Muscle layer of colon (tissue), 2 donors: ENCODE measurements around the gene PTRH1.

Experiments used
- H3K27ac ChIP-seq: one replicate; pipeline ENCODE4 v1.7.0; 2013; ENCODE audit warnings: low read depth, mild to moderate bottlenecking, low read length, moderate library complexity
- H3K27me3 ChIP-seq, 2 donors: one replicate each; pipeline ENCODE4 v1.7.0; 2013; ENCODE audit warnings: low read length in 2 of 2, mild to moderate bottlenecking in 2 of 2; ENCODE audit not compliant: insufficient read depth in 2 of 2, control insufficient read depth in 1 of 2
- H3K36me3 ChIP-seq: one replicate; pipeline ENCODE4 v1.7.0; 2013; ENCODE audit warnings: mild to moderate bottlenecking, low read length; ENCODE audit not compliant: insufficient read depth
- H3K4me1 ChIP-seq: one replicate; pipeline ENCODE4 v1.7.0; 2013; ENCODE audit warnings: mild to moderate bottlenecking, low read length; ENCODE audit not compliant: insufficient read depth
- H3K4me3 ChIP-seq, 2 donors: one replicate each; pipeline ENCODE4 v1.7.0; 2013; ENCODE audit warnings: low read length in 2 of 2, low read depth in 1 of 2, mild to moderate bottlenecking in 1 of 2, moderate library complexity in 1 of 2
- H3K9ac ChIP-seq: one replicate; pipeline ENCODE4 v1.7.0; 2013; ENCODE audit warnings: low read length
- H3K9me3 ChIP-seq: one replicate; pipeline ENCODE4 v1.7.0; 2013; ENCODE audit warnings: mild to moderate bottlenecking, low read length
- donor health status: abdominal sarcoma.
- donor health status: Adenocarcinoma of cecum.

PTRH1 gene

GRCh38 chr9:127686461-127687393 is 28.7 kb downstream of the PTRH1 start:
- no peak overlapping the region for H3K27ac ChIP-seq
- no peaks in the 10 kb centered on the region for H3K27me3 ChIP-seq
- peaks cover 47% of the 10 kb centered on the region for H3K36me3 ChIP-seq
- H3K9me3 ChIP-seq = no peaks in the 10 kb centered on the region
- H3K4me3 ChIP-seq = no peak overlapping the region
- H3K9ac ChIP-seq = no peak overlapping the region
- H3K4me1 ChIP-seq = no peaks in the 10 kb centered on the region

- no peak overlapping the region for H3K9ac ChIP-seq
- H3K9me3 ChIP-seq = no peaks in the 10 kb centered on the region
- H3K27me3 ChIP-seq = no peaks in the 10 kb centered on the region
- H3K27ac ChIP-seq = no peak overlapping the region
- no peak overlapping the region for H3K4me3 ChIP-seq
- peaks cover 65% of the 10 kb centered on the region for H3K36me3 ChIP-seq
- H3K4me1 ChIP-seq = no peaks in the 10 kb centered on the region
These were observed 30.9 kb downstream of the PTRH1 start for GRCh38 chr9:127684576-127684975.

GRCh38 chr9:127683723-127684122 is 31.7 kb downstream of the PTRH1 start:
- Histone ChIP-seq H3K4me1 (no peaks in the 10 kb centered on the region), H3K36me3 (peaks cover 72% of the 10 kb centered on the region), H3K27ac (no peak overlapping the region), H3K4me3 (no peak overlapping the region), H3K9me3 (no peaks in the 10 kb centered on the region), H3K9ac (no peak overlapping the region), H3K27me3 (no peaks in the 10 kb centered on the region)

GRCh38 chr9:127682351-127683136 is 32.9 kb downstream of the PTRH1 start:
- H3K9me3 ChIP-seq = no peaks in the 10 kb centered on the region
- no peak overlapping the region for H3K4me3 ChIP-seq
- no peak overlapping the region for H3K27ac ChIP-seq
- H3K27me3 ChIP-seq = no peaks in the 10 kb centered on the region
- no peaks in the 10 kb centered on the region for H3K4me1 ChIP-seq
- H3K36me3 ChIP-seq = peaks cover 79% of the 10 kb centered on the region
- no peak overlapping the region for H3K9ac ChIP-seq

GRCh38 chr9:127680846-127681245 is 34.6 kb downstream of the PTRH1 start:
- peaks cover 77% of the 10 kb centered on the region for H3K36me3 ChIP-seq
- no peaks in the 10 kb centered on the region for H3K27me3 ChIP-seq
- no peak overlapping the region for H3K9ac ChIP-seq
- H3K9me3 ChIP-seq = no peaks in the 10 kb centered on the region
- no peak overlapping the region for H3K4me3 ChIP-seq
- H3K4me1 ChIP-seq = no peaks in the 10 kb centered on the region
- no peak overlapping the region for H3K27ac ChIP-seq

DNA sequence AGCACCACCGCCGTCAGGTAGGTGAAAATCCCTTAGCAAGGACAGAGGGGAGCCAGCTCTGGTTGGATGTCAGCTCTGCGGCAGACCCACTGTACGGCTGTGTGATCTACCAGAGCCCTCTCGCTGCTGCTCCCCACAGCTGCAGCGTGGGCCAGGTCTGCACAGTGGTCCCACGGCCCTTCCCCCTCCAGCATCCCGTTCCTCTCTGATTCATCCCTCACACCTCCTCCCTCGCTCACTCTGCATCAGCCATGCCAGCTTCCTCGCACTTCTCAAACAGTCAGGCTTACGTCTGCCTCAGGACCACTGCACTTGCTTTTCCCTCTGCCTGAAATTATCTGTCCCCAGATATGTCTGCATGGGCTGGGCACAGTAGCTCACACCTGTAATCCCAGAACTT is 35.2 kb downstream of the PTRH1 start:
- H3K9me3 ChIP-seq = no peaks in the 10 kb centered on the region
- H3K36me3 ChIP-seq = peaks cover 82% of the 10 kb centered on the region
- no peaks in the 10 kb centered on the region for H3K4me1 ChIP-seq
- no peak overlapping the region for H3K4me3 ChIP-seq
- H3K27me3 ChIP-seq = no peaks in the 10 kb centered on the region
- H3K27ac ChIP-seq = no peak overlapping the region
- no peak overlapping the region for H3K9ac ChIP-seq

DNA sequence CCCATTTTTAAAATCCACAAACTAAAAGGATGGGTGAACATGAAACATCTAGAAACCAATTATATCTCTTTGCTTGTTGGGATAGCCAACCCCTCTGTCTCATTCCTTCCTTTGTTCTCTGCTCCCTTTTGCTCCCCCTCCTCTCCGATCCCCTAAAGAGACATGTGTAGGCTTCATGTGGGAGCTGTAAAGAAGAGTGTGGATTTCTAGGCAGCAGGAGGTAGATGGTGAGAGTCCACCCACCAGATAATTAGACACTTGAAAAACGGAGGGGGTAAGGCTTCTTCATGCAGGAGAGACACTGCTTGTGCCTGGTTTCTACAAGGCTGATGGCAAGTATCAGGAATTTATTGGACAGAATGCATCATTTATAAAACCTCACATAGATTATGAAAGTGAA is 36.0 kb downstream of the PTRH1 start:
- peaks cover 77% of the 10 kb centered on the region for H3K36me3 ChIP-seq
- H3K9me3 ChIP-seq = no peaks in the 10 kb centered on the region
- H3K27ac ChIP-seq = no peak overlapping the region
- no peaks in the 10 kb centered on the region for H3K27me3 ChIP-seq
- H3K4me1 ChIP-seq = no peaks in the 10 kb centered on the region
- H3K9ac ChIP-seq = no peak overlapping the region
- no peak overlapping the region for H3K4me3 ChIP-seq

DNA sequence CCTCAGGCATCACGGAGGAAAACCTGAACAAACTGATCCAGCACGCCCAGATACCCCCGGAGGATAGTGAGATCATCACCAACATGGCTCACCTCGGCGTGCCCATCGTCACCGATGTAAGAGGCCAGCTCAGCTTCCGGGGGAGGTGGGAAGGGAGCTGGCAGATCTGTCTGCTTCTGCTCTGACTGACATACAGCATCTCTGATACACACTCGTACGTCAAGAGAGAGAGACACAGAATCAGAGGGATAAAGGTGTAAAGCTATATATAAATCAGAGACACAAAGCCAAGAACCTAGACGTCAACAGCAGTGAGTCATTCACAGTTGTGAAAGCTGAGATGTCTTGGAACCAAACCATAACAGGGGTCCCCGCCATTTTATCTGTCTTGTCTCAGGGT is 38.8 kb downstream of the PTRH1 start:
- H3K4me3 ChIP-seq = no peak overlapping the region
- H3K9ac ChIP-seq = no peak overlapping the region
- no peaks in the 10 kb centered on the region for H3K9me3 ChIP-seq
- no peaks in the 10 kb centered on the region for H3K27me3 ChIP-seq
- H3K27ac ChIP-seq = no peak overlapping the region
- H3K4me1 ChIP-seq = no peaks in the 10 kb centered on the region
- H3K36me3 ChIP-seq = peaks cover 67% of the 10 kb centered on the region

GRCh38 chr9:127673234-127673633 is 42.2 kb downstream of the PTRH1 start:
- no peak overlapping the region for H3K9ac ChIP-seq
- H3K27me3 ChIP-seq = no peaks in the 10 kb centered on the region
- H3K4me1 ChIP-seq = no peaks in the 10 kb centered on the region
- no peak overlapping the region for H3K4me3 ChIP-seq
- H3K36me3 ChIP-seq = peaks cover 49% of the 10 kb centered on the region
- H3K27ac ChIP-seq = no peak overlapping the region
- no peaks in the 10 kb centered on the region for H3K9me3 ChIP-seq

DNA sequence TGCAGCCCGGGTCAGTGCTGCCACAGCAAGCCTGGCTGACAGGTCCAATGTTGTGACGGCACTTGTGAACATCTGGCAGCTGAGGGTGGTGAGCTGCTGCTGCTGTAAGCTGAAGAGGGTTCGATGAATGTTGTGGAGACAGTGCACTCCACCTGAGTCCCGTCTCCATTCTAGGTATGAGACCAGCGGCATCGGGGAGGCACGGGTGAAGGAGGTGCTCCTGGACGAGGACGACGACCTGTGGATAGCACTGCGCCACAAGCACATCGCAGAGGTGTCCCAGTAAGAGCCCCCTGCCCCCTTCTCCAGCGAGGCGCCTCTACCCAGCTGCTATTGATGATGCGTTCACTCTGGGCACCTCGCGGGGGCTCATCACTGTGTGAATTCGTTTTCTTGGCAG is 47.6 kb downstream of the PTRH1 start:
- Histone ChIP-seq H3K27me3 (no peaks in the 10 kb centered on the region), H3K9me3 (no peaks in the 10 kb centered on the region), H3K9ac (no peak overlapping the region), H3K27ac (no peak overlapping the region), H3K4me1 (no peaks in the 10 kb centered on the region), H3K4me3 (no peak overlapping the region), H3K36me3 (peaks cover 54% of the 10 kb centered on the region)

DNA sequence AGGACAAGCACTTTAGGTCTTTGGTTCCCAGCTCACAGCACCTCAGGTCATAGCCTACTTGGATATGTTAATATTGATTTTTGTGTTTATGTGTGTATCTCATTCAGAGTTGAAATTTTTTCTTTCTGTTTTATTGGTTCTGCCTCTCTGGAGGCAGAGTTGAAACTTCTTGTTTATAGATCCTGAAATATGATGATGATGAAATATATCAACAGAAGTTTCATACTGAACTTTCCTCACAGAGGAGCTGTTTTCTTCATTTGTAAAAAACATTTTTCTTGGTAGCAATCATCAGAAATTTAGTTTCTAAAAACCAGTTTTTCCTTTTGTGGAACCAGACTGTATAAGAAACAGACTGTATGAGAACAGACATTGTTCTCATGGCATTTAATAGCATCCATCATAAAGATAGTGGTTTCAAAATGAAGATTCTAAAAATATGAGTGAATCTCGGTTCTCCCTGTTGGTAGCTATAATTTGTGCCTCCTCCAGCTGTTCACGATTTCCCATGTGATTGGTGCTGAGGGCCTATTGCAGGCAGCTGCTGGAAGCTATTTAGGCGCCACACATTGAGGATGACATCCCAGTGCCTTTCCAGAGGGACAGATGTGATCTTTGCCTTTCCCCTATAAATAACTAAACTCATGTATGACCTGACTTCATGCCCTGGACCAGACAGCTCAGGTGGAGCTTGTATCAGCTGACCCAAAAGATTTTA is 48.2 kb downstream of the PTRH1 start:
- Histone ChIP-seq H3K27me3 (no peaks in the 10 kb centered on the region), H3K36me3 (peaks cover 53% of the 10 kb centered on the region), H3K27ac (no peak overlapping the region), H3K9me3 (no peaks in the 10 kb centered on the region), H3K4me1 (no peaks in the 10 kb centered on the region), H3K4me3 (no peak overlapping the region), H3K9ac (no peak overlapping the region)
